Head of caudate nucleus (tissue), 42 donors: ENCODE results near the gene ATP5ME.

Source experiments
- DNase-seq, 42 donors: peaks; one replicate each; pipeline versions ENCODE4 v3.0.0 to v3.0.0-alpha.2; 2020 to 2021; ENCODE audit warnings: mixed read lengths in 7 of 42
- intact Hi-C: fragments of 100-400 bp; cut with DNase I; formaldehyde crosslinking; loops from one replicate; pipeline ENCODE4 v1.15.0; 2022

Gene ATP5ME

DNA sequence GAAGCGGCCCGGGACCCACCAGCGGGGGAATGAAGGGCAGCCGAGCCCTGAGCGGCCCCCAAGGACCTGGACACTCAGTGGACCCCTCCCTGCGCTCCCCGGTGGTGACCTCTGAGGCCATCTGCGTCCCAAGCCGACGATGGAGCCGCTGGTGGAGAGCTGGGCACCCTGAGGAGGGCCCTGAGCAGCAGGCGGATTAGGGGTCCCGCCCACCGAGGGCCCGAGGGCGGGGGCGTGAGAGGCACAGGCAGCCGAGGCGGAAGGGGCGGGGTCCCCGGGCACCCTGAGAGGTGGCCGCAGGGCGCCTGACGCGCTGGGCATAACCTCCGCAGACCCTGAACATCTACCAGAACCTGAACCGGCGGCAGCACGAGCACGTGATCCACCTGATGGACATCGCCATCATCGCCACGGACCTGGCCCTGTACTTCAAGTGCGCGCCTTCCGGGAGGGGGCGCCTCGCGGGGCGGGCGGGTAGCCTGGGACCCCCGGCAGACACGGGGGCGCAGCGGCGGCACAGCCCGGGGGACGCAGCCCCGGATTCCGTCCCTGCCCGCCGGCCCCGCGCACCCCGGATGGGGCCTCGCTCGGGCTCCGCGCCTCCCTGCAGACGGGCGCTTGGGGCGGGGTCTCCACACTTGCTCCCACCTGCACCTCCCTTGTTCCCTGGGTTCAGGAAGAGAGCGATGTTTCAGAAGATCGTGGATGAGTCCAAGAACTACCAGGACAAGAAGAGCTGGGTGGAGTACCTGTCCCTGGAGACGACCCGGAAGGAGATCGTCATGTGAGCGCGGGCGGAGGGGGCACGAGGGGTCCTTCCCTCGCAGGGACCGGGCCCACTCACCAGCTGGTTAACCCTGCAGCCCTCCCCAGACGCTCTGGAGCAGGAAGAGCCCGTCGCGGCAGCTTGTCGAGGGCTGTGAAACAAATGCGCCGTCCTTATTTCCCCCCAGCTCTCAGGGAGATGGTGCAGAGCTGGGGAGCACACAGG, 10.3 kb downstream of the ATP5ME start:
- DNase-seq = peak in 35 of 42 donors; percentile 46 to 81 (median 63)
- intact Hi-C loops = no loop called here

DNA sequence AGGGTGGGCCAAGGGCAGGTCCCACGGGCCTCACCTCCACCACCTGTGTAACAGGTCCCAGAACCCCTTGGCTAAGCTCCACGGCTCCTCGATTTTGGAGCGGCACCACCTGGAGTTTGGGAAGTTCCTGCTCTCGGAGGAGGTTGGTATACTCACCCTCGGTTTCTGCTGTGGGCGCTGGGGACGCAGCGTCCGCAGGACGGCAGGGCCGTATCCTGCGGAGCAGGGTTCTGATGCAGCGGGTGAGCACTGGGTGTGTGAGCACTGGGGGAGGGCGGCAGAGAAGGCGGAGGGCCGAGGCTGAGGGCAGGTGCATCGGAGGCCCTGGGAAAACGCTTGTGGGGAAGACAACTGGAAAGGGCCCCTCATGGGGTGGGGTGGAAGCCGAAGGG, 11.0 kb downstream of the ATP5ME start:
- peak in 4 of 42 donors; percentile 2 to 8 (median 4) for DNase-seq
- intact Hi-C loops = no loop called here

DNA sequence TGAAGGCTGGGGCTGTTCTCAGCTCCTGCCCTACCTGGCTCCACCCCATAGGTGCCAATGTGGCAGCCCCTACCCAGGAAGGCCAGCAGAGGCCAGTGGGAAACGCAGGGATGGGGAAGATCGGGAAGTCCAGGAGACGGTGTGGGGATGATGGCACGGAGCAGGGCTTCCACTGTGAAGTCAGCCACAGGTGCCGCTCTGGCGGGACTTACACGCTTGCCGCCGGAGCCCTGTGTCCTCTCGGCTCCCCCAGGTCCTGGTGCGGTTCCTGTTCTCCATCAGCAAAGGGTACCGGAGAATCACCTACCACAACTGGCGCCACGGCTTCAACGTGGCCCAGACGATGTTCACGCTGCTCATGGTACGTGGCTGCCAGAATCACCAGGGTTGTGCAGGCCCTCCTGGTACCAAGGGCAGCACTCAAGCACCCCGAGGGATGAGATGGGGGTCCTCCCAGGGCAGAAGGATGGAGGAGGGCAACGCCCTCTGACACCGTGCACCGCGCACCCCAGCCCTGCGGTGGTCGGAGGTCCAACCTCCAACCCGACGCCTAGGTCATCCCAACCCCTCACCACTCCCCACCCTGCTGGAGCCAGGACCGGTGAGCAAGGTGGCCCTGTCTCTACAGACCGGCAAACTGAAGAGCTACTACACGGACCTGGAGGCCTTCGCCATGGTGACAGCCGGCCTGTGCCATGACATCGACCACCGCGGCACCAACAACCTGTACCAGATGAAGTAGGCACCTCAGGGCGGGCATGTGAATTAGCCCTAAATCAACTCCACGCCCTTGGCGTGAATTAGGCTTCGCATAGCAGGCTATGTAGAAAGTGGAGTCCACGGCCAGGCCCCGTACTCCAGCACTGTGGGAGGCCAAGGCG, 12.0 kb downstream of the ATP5ME start:
- intact Hi-C loops = no loop called here
- peak in 5 of 42 donors; percentile 2 to 27 (median 5) for DNase-seq

- intact Hi-C loops = no loop called here
- DNase-seq = peak in 3 of 42 donors; percentile 1 to 13 (median 1)
Observed at GRCh38 chr4:661231-661630, 12.8 kb downstream of the ATP5ME start.

GRCh38 chr4:660401-660800, 13.7 kb downstream of the ATP5ME start:
- intact Hi-C loops = no loop called here
- DNase-seq = peak in 2 of 42 donors; percentile 2 to 17

GRCh38 chr4:659851-660250, 14.2 kb downstream of the ATP5ME start:
- intact Hi-C loops = no loop called here
- peak in 1 of 42 donors; percentile 12 for DNase-seq

GRCh38 chr4:658681-659667, 15.1 kb downstream of the ATP5ME start:
- intact Hi-C loops = no loop called here
- DNase-seq = peak in 4 of 42 donors; percentile 1 to 24 (median 4)

DNA sequence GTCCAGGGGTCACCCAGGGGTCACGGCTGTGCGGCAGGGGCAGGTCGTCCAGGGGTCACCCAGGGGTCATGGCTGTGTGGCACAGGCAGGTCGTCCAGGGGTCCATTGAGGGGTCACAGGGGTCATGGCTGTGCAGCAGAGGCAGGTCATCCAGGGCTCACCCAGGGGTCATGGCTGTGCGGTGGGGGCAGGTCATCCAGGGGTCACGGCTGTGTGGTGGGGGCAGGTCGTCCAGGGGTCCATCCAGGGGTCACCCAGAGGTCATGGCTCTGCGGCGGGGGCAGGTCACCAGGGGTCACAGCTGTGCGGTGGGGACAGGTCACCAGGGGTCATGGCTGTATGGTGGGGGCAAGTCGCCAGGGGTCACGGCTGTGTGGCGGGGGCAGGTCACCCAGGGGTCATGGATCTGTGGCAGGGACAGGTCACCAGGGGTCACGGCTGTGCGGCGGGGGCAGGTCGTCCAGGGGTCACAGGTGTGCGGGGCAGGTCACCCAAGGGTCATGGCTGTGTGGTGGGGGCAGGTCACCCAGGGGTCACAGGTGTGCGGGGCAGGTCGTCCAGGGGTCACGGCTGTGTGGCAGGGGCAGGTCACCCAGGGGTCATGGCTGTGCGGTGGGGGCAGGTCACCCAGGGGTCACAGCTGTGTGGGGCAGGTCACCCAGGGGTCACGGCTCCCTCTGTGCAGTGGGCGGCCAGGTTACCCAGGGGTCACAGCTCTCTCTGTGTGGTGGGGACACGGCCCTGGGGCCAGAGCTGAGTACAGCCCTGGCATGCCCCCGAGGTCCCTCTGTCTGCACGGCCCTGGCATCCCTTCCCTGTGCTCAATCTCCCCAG, 16.0 kb downstream of the ATP5ME start:
- intact Hi-C loops = no loop called here
- peak in 3 of 42 donors; percentile 1 to 28 (median 5) for DNase-seq

DNA sequence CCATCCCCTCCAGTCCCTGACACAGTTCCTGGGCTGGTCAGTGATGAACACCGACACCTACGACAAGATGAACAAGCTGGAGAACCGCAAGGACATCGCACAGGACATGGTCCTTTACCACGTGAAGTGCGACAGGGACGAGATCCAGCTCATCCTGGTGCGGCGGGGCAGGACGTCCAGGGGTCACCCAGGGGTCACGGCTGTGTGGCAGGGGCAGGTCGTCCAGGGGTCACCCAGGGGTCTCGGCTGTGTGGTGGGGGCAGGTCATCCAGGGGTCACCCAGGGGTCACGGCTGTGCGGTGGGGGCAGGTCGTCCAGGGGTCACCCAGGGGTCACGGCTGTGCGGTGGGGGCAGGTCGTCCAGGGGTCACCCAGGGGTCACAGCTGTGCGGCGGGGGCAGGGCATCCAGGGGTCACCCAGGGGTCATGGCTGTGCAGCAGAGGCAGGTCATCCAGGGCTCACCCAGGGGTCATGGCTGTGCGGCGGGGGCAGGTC, 16.7 kb downstream of the ATP5ME start:
- DNase-seq = peak in 1 of 42 donors; percentile 24
- intact Hi-C loops = no loop called here

DNA sequence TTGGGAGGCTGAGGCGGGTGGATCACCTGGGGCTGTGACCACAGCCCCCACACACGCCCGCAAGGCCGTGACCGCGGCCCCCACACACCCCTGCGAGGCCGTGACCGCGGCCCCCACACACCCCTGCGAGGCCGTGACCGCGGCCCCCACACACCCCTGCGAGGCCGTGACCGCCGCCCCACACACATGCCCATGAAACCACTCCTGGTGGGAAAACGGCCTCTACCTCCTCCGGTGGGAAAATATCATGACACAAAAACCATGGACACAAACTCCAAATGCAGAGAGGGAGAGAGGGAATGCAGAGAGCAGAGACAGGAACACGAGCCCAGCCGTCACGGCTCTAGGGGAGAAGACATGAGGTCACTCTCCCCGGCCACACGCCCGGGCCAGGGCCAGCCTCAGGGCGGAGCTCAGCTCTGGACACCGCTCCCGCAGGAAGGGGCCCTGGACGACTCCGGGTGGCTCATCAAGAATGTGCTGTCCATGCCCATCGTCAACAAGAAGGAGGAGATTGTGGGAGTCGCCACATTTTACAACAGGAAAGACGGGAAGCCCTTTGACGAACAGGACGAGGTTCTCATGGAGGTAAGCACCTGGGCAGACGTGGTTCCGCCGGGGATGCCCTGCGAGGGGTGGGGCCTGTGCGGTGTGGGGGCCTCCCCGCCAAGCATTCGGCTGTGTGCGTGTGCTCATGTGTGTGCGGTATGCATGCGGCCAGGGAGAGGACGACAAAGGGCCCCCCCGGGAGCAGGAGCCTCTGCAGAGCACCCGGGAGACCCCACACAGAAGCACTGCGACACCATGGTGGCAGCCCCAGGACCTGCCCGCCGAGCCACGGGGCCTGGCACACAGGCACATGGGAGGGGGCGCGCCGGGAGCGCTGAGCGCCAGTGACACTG, 17.4 kb downstream of the ATP5ME start:
- intact Hi-C loops = no loop called here
- peak in 7 of 42 donors; percentile 13 to 70 (median 44) for DNase-seq

- intact Hi-C loops = no loop called here
- peak in 9 of 42 donors; percentile 20 to 69 (median 43) for DNase-seq
Observed at GRCh38 chr4:655464-656151, 18.5 kb downstream of the ATP5ME start.

DNA sequence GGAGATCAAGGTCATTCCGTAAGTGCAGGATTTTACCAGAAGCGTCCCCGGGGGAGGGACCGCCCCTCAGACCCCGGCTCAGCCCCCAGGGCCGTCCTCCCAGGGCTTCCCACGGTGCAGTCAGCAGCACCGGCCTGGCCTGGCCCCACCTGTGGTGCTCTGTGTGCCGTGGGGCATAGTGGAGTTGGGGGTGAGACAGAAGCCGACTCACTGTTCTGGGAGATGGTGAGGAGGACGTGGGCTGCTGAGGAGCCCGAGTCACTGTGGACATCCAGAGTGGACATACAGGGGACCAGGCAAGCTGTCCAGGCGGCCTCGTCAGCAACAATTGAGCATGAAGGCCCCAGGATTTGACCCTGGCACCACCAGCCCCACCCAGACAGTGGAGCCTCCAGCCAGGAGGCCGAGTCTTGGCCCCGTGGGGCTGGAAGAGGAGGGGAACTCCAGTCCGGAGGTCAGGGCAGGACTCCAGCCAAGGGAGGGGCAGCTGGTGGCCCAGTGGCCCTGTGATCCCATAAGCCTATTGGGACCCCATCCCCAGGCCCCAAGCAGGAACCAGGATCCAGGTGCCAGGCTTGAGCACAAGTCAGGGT, 19.1 kb downstream of the ATP5ME start:
- DNase-seq = peak in 38 of 42 donors; percentile 34 to 83 (median 69)
- intact Hi-C loops = no loop called here

DNA sequence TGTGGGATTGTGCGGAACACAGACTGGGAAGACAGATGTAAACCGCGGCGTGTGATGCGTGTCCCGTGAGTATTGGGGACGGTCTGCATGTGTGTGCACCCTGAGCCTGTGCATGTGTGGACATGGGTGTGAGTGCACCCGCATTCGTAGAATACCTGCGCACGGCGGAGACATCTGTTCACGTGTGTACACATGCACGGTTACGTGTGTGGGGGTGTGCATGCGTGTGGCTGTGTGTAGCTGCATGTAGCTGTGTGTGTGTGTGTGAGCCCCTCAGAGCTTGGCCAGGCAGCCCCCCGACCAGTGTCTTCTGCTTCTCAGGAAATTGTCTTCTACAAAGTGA, 19.6 kb downstream of the ATP5ME start:
- intact Hi-C loops = no loop called here
- peak in 1 of 42 donors; percentile 12 for DNase-seq

GRCh38 chr4:653831-654502, 20.1 kb downstream of the ATP5ME start:
- peak in 1 of 42 donors; percentile 5 for DNase-seq
- intact Hi-C loops = no loop called here
